Activated naive CD8-positive, alpha-beta T cell treated with anti-CD3 and anti-CD28 coated beads, Interleukin-2, amount 50 U/mL, for 16 hours (primary cell): ENCODE data around the gene COL20A1.
"Not testable (repeated sequence)": the region's sequence is repeated elsewhere in the genome, so short reads cannot be mapped to it uniquely, and the experiment has no call there.

Experiments used
- DNase-seq: peaks from one replicate; pipeline ENCODE4 v3.0.0-alpha.2; 2020; ENCODE audit warnings: low read depth, low spot score

COL20A1 gene

DNA sequence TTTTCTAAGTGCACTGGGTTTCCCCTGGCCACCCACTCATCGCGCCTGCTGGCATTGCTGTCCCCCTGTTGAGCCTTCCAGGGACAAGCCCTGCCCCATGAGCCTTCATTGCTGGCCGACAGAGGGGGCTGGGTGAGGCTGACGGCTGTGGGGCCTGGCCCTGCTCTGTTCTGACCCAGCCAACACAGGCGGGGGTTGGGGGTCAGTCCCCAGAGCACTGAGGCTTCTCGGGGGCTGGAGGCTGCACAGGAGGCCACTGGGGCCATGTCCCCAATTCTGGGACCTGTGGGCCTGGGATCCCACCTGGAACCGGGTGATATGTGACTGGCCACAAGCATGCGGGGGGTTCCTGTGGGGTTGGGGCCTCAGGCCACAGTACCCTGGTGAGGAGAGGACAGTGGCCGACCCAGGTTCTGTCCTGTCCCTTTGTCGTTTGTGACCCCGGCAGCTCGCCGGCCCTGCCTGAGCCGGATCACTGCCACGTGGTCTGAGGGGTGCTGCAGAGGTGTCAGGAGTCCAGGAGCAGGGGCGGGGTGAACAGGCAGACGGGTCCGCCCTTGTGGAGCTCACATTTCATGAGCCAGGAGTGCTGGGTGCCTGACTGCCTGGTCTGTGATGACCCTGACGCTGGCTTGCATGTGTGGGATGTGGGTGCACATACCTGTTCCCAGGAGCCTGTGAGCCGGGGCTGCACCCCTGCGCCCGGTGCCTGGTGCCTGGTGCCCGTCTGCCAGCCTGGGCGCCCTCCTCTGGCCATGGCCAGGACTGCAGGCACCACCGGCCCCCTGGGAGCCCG lies 2.1 kb upstream of the COL20A1 start:
- peak; percentile 42 for DNase-seq

DNA sequence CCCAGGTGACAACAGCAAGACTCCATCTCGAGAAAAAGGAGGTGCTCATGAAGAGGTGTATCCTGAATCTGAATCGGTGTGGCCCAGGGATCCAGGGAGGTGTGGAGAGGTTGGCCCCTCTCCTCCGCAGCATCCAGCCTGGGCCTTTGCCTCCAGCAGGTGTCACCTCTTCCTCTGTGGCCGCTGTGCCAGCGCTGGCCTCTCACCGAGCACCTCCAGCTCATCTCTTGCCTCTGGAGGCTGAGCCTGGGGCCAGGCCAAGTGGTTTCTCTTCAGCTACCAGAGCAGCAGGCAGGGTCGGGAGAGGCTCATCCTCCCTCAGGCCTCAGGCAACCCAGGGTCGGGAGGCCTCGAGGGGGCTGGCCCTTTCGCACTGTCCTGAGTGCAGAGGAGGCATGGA lies 1.2 kb upstream of the COL20A1 start:
- no peak for DNase-seq

DNA sequence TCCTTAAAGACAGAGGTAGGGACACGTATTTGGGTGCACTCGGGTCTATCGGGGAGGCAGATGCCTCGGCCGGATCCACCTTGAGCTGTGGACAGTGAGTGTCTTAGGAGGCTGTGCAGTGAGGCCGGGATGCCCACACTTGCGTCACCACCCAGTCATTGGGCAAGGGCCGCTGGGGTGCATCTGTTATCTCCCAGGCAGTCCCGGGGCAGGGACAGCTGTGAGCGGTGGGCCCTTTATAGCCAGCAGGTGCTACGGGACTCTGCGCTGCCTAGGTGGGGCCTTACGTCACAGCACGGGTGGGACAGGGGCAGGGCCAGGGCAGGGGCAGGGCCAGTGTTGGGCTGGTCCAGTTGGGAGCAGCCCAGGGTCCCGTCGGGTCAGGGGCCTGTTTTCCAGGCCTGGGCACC lies 689 bp upstream of the COL20A1 start:
- DNase-seq, result no peak

DNA sequence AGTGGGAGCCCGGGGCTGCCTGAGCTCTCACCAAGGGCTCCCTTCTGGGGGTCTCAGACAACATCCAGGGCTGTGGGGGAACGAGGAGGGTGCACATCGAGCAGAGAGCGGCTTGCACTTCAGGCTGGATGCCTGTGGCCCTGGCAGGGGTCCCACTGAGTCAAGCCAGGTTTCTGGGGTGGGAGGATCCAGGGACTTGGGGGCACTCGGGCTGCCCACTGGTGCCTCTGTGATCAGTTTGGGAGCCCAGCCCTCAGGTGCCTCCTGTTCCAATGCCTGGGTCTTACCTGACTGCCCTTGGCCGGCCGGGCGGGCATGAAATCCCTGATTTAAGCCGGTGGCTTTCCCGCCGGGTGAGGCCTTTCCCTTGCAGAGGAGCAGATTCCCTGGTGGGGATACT lies 470 bp downstream of the COL20A1 start:
- DNase-seq, result no peak

DNA sequence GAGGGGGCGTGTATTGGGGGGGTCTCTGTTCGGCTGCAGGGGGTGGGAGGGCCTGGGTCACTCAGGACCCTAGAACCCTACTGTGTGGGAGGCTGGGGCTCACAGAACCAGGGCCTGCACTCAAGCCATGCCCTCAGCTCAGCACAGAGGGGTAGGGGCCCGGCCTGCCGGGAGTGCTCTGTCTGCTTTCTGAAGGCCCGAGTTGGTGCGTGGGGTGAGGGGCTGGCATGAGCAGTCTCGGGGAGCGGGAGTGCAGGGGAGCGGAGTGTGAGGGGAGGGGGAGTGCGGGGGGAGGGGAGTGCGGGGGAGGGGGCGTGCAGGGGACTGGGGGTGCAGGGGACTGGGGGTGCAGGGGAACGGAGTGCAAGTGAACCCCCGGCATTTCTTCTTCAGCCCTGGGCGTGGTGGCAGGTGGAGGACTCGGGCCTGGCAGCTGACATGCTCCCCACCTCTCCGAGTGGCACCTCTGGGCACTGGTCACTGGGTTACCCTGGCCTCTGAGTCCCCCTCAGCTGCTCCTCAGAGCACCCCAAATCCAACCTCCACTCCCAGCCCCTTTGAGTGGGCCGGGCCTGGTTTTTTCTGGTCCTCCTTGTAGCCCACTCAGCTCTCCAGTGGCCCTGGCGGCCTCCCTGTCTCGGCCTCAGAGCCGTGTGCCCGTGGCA lies 1.0 kb downstream of the COL20A1 start:
- no peak for DNase-seq

DNA sequence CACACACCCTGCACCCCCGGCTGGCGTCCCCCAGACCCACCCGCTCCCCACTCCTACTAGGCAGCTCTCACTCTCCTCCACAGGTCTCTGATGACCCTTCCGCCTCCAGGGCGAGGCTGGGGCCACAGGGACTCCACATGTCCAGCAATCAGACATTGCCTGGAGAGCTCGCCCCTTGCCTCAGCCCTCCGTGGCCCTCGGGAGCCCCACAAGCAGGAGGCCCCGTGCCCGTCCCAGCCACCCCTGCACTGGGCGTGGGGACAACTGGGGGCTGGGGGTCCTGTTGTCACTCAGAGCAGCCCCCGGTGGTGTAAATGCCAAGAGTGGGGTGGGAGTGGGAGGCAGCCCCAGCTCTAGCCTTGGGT lies 1.5 kb downstream of the COL20A1 start:
- no peak for DNase-seq

DNA sequence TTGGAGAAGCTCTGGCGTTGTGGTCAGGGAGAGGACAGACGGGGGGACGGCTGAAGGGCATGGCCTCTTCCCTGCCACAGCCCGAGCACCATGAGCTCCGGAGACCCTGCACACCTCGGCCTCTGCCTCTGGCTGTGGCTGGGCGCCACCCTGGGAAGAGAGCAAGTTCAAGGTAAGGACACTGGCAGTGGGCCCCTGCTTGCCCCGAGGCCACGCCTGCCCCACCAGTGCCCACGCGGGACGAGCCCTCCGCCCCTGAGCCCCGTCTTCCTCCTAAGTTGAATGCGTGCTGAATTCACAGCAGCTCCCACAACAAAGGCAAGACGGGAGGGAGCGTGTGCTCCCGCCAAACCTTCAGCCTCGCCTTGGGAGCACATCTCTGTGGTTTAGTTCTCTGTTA lies 2.0 kb downstream of the COL20A1 start:
- DNase-seq, result no peak

DNA sequence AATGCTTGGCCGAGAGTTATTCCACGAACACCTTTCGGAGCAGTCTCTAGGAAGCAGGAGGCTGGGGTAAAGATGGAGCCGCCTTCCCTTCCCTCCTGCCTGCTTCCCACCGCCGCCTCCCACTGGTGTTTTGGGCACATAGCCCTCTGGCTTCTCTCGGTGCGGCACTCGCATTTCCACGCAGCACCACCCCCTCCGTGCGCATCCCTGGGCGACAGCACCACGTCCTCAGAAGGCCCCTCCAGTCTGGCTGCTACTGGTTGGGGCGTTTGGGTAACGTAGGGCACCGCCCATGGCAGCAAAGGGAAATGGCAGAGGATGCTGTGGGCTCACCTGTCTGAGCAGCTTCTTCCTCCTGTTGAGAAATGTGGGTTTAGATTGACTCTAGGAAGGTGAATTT lies 2.4 kb downstream of the COL20A1 start:
- no peak for DNase-seq

DNA sequence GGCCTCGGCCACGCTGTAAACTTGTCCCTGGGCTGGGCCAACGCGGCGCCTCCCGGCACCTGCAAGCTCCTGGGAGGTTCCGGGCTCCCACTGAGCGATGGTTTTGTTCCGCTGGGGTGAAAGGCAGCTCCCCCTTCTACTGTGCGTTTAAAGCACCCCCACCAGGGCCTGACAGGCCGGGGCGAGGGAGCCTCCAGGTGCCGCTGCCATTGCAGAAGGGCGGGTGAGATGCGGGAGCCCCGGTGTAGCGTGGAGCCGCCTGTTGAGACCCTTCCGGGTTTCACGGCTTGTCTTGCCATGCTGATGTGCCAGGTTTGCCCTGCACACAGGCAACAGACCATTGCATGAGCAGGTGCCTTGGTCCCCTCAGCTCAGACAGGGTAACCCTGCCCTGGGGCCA lies 2.9 kb downstream of the COL20A1 start:
- DNase-seq, result no peak

DNA sequence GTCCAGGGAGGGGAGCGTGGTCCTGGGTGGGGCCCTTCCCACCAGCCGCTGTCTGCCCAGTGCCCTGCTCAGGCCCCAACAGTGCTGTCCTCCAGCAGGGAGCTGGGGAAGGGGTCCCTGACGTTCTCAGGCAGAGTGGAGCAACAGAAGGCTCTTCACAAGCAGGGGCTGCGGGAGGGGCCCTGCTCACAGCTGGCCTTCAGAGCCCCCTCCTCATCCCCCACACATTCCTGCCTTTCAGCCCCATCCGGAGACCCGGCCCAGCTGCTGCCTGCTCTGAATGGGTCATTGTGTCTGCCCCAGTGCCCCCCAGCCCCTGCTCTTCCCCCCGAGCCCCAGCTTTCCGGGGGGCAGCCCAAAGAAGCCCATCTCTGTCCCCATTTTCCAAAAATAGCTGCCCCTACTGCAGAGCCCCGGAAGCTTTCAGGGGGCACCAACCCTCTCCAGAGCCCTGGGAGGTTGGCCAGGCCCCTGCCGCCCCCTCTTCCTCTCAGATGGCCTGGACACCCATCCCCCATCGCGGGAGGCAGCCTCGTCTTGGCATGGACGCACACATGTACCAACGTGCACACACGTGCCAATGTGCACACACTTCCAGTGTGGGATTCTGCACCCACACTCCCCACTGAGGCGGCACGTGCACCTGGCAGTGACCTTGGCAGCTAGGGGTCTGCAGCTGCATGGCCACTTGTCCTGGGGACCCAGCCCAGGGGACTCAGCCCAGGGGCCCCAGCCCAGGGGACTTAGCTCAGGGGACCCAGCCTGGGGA lies 3.7 kb downstream of the COL20A1 start:
- no peak for DNase-seq

DNA sequence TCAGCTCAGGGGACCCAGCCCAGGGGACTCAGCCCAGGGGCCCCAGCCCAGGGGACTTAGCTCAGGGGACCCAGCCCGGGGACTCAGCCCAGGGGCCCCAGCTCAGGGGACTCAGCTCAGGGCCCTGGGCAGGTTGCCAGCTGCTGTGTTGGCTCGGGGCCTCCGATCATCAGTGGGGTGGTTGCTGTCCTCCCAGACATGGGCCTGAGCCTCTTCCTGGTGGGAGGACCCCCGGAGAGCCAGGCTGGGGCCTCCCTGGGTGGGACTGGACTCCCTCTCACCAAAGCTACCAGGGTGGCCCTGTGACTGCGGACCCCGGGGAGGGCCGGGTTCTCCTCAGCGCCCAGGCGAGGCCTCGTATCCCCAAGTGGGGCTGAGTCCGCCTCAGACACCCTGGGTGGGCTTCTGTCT lies 4.4 kb downstream of the COL20A1 start:
- DNase-seq, result no peak

DNA sequence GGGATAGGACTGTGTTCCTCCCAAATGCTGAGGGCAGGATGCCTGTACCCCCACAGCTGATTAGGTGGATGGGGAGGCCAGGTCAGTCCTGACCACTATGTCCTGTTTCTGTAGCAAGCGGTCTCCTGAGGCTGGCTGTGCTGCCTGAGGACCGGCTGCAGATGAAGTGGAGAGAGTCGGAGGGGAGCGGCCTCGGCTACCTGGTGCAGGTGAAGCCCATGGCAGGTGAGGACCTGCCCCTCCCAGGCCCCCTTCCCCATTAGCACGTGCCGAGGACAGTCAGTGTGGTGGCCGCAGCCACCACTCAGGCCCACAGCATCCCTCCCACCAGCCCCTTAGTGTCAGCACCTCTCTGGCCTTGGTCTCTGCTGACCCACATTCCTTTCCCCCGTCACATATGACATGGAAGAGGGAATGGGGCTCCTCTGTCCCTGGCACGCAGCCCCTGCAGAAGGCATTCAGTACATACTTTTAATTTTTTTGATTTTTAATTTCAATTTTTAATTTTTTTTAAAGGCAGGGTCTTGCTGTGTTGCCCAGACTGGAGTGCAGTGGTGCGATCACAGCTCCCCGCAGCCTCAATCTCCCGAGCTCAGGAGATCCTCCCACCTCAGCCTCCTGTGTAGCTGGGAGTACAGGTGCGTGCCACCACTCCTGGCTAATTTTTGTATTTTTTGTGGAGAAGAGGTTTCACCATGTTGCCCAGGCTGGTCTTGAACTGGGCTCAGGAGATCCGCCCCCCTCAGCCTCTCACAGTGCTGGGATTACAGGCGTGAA lies 5.0 kb downstream of the COL20A1 start:
- DNase-seq, result no peak

DNA sequence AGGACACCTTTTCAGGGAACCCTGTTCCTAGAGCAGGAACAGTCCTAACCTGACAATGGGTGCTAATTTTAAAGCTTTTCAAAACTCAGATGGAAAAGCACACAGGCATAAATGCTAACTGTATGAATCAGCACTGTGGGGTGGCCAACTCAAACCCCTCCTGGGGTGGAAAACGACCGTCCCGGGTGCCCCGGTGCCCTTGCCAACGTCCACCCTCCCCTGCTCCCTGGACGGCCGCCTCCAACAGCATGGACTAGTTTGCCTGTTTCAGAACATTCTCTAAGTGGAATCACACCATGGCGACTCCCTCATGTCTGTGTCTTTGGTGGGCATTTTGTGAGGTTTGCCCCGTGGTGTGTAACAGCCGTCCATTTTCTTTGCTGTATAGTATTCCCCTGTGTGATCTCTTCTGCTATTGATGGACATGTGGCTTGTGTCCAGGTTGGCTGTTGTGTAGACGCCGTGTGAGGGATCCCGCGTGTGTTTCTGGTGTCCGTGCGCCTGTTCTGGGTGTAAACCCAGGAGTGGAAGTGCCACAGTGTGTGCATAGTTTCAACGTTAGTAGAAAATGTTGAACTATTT lies 5.8 kb downstream of the COL20A1 start:
- no peak for DNase-seq

DNA sequence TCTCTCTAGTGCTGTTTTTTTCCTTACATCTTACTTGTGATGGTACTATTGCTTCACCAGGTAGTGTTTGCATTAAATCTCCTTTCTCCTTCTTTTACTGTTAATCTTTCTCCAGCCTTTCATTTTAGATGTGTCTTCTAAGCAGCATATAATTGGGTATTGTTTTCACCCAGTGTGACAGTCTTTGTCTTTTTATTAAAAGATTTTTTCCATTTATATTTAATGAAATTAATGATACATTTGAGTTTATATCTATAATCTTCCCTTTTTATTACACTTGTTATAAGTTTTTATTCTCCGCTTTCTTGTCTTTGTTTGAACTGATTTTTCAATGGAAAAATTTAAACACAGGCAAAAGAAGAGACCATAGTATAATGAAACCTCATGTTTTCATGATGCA lies 8.7 kb downstream of the COL20A1 start:
- no peak for DNase-seq

DNA sequence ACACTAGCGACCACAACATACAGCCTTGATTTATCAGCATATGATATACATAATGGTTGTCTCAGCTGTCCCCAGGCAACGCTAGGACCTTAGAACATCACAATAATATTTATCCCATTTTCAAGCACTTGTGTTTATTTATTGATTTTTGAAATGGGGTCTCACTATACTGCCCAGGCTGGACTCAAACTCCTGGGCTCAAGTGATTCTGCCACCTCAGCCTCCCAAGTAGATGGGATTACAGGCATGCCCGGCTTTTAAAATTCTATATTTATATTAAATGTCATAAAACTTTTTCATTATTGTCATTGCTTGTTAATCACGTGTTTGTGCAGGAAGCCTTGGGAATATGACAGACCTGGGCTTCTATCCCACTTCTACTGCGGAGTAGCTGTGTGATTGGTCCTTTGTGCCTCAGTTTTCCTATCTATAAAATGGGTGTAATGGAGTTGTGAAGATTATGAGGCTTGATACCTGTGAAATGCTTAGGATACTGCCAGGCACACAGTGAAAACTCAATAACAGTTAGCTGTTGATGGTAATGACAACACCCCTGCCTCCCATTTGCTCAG lies 10.2 kb downstream of the COL20A1 start:
- no peak for DNase-seq

DNA sequence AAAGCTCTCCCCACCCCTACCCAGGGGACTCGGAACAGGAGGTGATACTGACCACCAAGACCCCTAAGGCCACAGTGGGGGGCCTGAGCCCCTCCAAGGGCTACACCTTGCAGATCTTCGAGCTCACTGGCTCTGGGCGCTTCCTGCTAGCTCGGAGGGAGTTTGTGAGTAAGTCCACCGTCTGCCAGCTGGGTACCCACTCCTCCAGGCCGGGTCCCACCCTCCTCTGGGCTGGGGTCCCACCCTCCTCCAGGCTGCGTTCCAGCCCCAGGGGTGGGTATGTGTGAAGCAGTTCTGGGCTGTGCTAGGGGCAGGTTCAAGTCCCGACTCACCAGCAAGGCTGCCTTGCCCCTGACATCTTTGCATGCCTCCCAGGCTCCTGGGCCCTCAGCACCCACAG lies 12.4 kb downstream of the COL20A1 start:
- no peak for DNase-seq

DNA sequence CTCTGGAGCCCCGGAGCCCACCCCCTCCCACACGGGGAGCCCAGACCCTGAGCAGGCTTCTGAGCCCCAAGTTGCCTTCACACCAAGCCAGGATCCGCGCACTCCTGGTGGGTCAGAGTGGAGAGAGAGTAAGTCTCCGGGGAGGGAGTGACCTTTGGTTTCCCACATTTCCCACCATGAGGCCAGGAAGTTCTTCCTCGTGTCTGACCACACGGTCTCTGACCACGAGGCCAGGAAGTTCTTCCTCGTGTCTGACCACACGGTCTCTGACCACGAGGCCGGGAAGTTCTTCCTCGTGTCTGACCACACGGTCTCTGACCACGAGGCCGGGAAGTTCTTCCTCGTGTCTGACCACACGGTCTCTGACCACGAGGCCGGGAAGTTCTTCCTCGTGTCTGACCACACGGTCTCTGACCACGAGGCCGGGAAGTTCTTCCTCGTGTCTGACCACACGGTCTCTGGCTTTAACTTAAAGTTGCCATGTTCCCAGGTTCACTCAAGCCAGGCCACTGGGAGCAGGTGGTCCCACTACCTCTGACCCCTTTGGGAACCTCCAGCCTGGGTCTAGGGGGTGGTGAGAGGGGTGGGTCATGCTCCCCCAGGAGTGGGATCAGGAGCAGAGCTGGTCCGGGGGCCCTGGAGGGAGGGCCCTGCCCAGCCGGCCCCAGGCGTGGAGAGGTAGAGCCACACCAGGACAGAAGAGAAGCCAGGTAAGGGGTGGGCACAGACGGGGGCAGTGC lies 13.1 kb downstream of the COL20A1 start:
- not testable (repeated sequence) for DNase-seq

DNA sequence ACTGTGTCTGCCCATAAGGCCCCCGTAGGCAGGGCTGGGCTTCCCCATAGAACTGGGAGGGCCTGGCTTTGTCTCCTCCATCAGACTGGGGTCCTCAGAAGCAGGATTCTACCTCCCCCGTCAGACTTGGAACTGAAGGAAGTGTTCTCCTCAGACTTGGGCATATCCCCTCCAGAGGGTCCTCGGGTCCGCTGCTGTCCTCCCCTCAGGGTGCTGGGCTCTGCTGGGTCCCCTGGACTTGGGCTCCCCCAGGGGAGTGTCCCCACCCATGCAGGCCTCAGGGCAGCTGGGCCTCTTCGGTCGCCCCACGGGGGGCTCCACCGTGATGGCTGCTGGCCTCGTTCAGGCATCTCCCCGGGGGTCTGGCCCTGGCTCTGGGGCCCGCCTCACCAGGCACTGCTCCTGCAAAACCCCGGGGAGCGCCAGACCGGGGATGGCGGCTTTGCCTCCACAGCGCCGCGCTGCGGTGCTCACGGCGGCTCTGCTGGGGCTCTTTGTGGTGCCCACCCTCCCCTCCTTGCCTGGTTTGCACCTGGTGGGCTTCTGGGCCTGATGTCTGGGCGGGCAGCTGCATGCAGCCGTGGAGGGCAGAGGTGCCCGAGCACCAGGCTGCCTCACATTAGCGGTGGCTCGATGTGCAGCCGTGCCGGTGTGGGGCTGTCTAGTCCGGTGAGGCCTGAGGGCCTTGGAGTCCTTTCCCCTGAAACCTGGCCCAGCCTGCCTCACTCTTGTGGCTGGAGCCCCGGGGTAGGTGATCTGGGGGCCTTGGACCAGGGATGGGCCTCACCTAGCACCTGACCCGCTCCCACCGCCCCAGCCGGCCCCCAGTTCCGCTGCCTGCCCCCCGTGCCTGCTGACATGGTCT lies 13.9 kb downstream of the COL20A1 start:
- no peak for DNase-seq

DNA sequence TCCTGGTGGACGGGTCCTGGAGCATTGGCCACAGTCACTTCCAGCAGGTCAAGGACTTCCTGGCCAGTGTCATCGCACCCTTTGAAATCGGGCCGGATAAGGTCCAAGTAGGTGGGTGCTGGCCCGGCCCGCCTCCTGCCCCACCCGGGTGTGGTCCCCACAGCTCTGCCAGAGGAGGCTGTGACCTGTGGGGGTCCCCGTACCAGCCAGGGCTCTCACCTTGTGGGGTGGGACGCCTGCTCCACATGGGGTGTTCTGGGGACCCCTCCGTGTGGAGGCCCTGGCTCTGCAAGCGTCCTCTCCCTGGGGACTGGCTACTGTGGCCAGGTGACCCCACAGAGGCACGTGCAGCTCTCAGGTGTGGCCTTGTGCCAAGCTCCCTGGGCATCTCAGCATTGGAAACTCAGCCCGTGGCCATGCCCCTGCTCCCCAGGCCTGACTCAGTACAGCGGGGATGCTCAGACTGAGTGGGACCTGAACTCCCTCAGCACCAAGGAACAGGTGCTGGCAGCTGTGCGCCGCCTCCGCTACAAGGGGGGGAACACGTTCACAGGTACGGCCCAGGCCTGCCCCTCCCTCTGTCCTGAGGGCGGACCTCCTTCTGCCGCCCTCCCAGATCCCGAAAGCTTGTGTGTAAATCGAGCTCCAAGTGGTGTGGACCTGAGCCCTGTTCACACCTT lies 14.7 kb downstream of the COL20A1 start:
- DNase-seq, result no peak
